Measurements from ENCODE around the gene DOCK9. TPM values are rescaled to one million over a fixed set of nuclear protein-coding genes. Genes with fewer than 3 reads are reported as not detected.

The DOCK9 gene
- total RNA-seq, 1 donor from 2014 or later, result 89.1 TPM

DNA sequence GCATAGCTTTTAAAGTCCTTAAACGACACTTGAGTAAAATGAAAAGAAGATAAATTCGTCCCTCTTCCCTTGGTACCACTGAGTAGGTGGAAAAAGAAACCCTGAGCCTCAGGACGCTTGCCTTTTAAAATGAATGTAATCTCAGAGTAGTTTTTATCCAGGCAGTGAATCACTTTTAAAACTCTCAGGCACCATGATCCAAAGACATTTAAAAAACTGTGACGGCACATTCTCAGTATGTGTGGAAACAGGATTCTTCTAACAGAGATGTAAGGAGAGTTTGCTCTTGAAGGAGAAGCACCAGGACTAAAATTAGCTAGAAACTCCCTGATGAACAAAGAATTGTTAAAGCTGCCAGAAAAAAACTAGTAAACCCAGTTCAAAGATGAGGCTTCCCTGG, 119.7 kb downstream of the DOCK9 start:
- DNase-seq (ENCODE audit: low read depth), result no peak

DNA sequence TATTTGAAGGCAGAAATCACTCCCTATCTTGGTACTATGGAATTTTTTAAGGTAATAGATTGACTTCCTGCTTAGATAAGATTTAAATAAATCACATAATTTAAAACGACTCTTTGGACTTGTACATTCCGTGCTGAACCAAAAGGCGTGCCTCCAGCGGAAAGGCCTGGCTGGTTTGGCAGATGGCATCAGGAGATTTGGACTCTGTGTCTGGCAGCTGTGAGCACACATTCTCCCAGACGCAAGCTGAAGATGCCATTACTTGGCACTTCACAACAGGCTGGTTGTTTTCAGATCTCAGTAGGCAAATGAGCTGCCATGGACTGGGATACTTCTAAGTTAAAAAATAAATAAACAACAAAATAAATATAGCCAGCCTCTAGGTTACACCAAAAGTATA, 120.9 kb downstream of the DOCK9 start:
- DNase-seq (ENCODE audit: low read depth), result peak; percentile 88

DNA sequence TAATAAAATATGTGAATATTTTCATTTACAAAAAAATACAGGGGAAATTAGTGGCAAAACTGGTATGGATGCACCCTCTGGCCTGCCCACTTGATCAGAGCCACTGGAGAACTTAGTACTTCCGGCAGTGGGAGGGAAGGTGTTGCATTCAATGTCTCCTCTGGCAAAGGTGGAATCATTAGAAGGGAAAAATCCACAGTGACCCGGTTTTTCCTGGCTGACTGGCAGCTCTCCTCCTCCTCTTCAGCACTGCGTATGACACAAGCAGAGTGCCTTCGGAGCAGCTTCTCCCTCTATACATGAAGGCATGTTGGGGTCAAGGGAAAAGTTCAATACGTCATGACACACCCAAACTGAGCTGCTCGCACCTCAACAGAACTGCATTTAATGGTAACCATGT, 123.4 kb downstream of the DOCK9 start:
- DNase-seq (ENCODE audit: low read depth), result no peak

DNA sequence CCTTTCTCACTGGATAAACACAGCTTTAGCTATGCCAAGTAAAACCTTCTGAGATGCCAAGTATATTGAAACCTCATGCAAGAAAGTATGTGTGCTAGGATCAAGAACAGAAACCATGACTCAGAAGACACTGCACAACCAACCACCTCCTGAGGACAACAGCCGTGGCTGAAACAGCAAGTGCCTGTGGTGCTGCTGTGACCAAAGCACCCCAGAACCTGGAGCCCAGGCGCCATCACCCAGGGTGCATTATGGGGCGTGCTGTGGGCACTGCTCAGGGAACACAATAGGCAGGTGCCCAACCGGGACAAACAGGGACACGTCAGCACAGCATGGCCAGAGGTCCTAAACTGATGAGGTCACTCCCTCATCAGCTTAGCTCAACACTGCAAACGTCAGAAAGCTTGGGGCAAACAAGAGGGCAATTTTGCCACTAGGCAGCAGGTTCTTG, 124.1 kb downstream of the DOCK9 start:
- peak; percentile 91 for DNase-seq (ENCODE audit: low read depth)

DNA sequence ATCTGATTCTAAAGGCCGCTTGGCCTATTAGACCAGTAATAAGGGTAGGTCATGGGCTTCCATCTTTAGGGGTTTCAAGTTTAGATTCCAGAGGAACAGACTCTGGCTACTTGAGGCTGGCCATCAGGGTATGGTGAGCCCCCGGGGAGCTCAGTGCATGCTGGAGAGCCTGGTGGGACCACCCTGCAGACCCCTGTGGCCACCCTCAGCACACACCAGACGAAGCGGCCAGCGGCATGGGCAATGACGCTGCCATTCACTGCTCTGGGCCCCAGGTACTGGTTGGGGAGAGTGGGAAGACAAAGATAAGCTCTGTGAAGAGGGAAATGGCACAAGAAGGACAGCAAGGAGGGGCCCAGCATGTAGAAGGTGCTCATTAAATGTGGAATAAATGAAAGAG, 126.6 kb downstream of the DOCK9 start:
- DNase-seq (ENCODE audit: low read depth), result no peak

DNA sequence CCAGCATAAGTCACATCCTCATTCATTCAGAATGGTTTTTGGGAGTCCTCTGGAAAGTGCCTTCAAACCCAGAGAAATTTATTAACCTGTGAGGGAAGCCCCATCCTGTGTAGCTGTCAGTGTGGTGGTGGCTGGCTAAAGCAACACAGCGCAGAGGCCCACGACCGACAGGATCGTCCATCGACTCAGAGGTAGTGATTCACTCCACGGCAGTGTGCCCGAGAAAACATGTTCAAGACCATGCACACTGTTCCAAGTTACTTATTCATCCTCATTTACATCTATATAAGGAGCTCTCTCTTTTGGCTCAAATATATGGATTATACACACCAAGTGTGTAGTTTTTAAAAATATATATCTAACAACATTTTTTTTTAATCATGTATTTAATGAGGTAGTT, 129.1 kb downstream of the DOCK9 start:
- DNase-seq (ENCODE audit: low read depth), result no peak

DNA sequence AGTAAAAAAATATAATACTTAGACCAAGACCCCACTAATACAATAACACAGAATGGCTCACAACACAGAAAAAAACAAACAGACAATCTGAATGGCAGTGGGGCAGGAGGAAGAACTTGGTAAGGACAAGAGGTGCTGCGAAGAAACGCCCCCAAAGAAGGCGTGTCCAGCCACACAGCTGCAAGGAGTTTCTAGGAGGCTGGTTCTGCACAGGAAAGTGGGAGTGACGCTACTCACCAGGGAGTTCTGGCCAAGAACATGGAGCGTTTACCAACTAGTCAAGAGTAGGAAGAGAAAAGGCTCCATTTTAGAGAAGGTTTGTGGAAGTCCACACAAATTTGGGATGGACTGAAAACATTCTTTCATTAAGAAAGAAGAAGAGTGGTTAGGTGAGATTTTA, 130.1 kb downstream of the DOCK9 start:
- peak; percentile 62 for DNase-seq (ENCODE audit: low read depth)

DNA sequence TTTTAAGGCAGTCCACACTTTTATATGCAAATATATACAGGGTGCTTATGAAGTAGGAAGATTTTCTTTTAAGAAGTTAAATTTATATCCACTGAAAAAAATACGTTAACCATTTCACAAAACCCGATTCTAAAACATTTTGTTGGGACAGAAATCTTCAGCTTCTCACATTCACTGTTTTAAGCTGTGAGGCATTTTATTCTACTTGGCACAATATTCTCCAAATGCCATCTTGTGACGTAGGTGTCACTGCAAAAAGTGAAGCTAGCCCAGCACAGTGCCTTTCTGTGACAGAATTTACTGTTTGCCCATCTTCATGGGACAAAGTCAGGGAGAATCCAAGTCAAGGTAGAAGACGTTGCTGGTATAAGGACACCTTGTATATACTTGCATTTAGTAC, 130.9 kb downstream of the DOCK9 start:
- no peak for DNase-seq (ENCODE audit: low read depth)

DNA sequence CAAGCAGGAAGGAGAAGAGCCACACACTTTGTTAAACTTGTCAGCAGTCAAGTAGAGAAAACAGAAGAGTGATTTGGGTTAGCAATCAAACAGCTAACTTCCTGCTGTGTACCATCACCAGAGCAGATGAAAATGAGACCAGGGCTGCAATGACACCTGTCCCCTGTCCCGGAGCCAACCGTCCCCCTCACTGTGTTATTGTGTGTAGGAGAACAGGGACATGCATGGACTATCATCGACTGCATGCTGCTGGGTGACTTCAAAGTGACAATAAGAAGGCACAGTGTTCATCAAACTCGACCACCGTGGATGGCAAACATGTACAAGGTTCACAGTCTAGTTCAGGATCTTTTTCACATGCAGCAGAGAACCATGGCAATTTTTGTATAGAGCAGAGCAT, 131.3 kb downstream of the DOCK9 start:
- peak; percentile 9 for DNase-seq (ENCODE audit: low read depth)

DNA sequence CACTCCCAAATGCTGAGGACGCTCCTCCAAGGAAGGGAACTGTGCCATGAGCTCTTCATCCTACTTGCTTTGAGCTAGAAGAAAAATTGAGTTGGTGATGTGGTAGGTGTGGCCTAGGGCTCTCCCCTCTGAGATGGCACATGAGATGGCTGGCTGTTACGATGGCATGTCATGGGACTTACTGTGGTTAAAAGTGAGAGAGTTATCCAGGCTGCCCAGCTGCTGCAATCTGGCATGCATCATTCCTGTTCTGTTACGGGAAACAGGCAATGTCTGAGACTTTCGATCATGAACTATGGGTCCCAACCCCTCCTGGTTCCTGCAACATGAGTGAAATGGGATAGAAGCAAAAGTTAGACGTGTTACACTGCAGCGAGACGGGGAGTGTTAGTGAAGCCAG, 132.1 kb downstream of the DOCK9 start:
- DNase-seq (ENCODE audit: low read depth), result peak; percentile 93

DNA sequence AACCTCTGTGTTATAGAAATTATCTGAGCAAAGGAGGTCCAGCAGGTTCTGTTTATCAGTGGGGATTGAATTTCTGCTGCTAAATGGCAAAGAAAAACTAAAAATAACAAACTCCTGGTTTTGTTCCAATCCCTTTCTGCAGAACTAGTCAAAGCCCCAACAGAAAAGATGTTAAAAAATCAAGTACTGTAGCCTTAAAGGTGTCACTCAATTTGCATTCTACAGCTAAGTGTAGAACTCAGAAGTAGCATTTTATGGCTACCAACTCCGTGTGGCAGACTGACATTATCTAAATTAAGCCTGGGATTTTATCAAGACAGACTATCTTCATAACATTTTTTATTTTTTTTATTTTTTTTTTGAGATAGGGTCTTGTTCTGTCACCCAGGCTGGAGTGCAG, 133.8 kb downstream of the DOCK9 start:
- no peak for DNase-seq (ENCODE audit: low read depth)

DNA sequence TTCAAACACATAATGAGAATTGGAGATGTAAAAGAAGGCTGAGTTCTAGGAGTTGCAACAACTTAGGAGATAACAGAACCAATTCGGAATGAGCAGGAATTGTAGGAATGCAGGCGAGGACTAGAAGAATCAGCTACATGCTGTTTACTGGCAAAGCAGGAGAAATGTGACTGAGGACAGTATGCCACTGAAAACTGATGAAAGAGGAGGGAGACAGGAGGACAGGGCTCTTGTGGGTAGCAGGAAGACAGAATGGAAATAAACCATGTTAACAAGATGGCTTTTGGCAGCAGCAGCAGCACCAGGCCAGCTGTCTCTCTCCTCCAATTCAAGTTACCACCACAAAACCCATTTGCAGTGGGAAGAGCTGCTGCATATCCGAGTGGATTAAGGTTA, 134.4 kb downstream of the DOCK9 start:
- DNase-seq (ENCODE audit: low read depth), result peak; percentile 88

DNA sequence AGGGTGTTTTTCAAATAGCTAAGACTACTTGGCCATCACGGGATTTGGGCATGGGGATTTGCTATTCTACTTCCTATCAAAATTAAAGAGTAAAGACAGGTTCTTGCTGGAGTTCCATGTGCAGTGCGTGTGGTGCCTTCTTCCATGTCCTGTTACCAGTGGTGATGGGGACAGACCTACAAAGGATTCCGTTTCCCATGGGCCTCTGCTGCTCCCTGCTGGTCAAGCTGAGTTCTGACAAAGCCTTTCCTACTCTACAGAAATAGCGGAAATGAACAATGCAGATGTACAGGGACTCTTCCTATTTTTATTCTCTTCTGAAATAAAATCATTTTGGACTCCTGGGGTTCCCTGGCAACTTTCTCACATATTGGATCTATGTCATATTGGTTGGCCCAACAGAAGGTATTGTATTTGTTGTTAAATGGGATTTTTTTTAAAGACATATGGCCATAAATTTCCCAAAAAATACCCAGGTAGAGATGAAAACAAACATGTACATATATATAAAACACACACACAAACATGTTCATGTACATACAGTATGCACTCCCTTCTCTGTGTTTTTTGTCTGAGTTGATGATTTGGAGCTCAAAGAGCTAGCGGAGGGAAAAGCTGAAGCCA, 134.9 kb downstream of the DOCK9 start:
- peak; percentile 70 for DNase-seq (ENCODE audit: low read depth)

DNA sequence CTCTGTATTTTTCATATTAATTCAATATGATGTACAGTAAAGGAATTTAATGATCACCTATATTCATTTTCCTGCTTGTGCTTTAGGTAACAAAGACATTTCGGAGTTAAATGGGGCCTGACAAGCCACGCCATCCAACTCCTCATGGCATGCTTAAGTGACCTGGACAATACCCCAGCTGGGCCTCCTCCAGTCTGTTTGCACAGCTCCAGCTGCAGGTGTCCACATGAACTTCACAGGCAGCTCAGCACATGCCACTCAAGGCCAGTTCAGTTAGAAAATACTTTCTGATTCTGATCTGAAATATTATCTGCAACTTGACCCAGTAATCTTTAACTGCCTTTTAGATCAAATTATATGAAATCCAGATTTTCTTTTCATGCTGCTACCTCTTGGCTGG, 135.8 kb downstream of the DOCK9 start:
- DNase-seq (ENCODE audit: low read depth), result no peak

DNA sequence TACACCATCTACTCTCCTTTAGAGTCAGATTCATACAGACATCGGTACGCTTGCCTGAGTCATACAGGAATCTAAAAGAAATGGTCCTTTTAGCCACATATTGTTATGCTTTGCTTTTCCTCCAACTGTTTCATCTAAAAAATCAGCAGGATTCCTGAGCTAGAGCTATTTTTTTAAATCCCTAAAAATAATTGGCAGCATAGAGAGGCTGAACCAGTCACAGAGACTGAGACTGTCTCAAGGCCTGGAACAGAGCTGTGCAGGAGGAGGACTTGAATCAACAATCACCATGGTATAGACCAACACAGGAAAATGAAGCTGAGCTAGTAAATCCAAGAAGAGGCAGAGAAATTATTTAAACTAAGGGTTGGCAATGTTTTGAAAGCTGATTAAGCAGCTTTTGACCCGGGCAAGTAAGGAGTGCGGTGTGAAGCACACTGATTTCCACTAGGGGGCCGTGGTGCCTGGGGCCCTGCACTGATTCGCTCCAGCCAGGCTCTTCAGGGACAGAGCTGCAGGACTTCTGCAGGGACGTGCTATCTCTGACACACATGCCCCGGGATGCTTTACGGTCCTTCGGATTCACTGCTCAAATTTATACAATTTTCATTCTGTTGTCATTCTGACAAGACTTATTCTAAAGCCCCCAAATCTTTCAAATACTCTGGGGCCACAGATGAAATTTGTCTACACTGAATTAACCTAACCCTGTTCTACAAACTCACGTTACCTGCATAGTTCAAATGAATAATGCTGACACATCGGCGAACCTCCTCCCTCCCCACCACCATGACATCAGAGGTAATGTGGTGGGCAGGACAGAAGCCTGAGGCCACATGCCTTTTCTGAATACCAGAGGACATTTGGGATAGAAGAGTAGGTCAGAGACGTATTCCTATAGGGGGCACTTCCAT, 137.8 kb downstream of the DOCK9 start:
- peak; percentile 74 for DNase-seq (ENCODE audit: low read depth)

DNA sequence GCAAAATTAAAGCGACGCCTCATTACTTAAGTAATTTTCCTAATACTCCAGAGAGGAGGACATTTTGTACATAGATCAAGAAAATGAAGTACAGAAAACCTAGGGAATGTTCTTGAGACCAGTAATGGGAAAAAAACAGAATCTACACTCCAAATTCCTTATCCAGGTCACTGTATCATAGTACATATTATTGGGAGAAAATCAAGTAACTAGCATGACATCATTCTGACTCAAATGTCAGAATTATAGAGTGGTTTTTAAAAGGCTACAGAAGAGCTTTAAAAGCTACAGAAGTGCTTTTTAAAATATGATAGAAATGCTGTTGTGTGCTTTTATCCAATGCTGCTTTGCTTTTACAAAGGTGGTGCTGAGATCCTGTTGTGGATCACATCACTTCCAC, 139.1 kb downstream of the DOCK9 start:
- DNase-seq (ENCODE audit: low read depth), result no peak

DNA sequence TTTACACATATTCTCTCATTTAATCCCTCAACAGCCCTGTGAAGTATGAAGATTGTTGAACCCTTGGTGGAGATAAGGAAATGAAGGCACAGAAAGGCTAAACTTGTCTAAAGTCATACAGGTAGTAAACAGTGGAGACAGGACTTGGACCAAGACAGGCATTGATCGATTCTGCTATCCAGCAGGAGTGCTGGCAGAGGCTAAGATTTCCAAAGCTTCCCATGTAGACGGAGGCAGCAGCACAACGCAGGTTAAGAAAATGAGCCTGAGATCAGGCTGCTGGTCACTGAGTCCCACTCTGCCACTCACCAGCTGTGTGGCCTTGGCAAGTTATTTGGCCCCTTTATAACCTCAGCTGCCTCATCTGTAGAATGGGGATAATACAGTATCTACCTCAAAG, 140.0 kb downstream of the DOCK9 start:
- DNase-seq (ENCODE audit: low read depth), result no peak

DNA sequence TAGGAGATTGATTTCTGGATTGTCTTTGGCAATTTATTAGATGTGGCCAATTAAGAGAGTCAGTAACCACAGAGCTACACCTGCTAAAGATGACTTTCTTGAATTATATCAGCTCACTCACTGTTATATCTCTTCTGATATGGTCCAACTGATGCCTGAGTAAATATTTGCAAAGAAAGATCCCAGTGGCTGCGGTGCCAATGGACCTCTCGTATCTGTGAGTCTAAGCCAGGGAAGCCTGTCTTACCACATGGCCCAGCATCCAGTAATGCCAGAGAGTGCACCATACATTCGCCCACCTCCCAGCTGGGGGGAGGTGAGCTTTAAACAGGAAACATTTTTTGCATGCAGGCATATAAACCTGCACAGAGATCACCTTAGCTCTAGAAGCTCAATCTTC, 142.7 kb downstream of the DOCK9 start:
- no peak for DNase-seq (ENCODE audit: low read depth)

DNA sequence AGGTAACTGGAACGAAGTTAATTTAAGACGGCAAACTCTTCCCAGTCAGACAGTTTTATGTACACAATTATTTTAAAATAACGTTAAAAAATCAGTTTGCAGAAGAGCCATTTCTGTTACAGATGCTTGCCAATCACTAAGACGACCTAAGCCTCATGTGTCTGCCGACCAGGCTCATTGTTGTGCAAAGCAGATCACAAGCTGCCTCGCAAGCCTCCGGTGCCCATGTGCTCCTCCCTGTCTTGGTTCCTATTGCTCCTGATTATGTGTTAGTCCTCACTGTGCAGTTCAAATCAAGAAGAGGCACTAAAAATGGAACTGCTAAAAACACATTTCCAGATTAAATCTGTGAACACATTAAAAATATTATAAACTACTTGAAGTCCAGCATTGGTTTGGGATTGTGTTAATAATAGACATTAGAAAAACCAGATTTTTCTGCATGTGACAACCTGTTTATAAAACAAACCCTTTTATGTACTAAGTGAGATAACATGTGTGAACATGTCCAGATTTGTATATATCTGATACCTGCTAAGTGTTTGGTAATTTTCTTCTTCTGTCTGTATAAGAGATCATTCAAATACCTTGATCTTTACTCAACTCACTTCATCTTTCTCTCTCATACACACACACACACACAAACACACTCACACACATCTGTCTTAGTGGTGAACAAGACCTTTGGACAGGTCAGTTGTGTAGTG, 143.5 kb downstream of the DOCK9 start:
- DNase-seq (ENCODE audit: low read depth), result no peak

DNA sequence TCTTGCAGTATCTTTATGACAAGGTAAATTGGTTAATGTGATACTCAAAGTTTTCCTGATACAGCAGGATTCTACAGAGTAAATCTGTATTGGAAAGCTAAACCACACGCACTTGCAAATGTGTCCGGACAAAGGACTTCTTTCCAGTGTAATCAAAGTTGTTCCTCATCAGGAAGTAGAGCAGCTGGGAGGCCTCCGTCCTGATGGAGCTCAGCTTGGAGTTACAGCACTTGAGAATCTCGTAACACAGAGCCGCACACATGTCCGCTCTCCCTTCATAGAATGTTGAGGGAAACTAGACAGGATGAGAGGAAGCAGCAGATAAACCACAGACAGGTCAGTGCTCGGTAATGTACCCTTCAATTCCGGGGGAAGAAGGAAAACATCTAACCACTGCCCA, 146.6 kb downstream of the DOCK9 start:
- DNase-seq (ENCODE audit: low read depth), result no peak

DNA sequence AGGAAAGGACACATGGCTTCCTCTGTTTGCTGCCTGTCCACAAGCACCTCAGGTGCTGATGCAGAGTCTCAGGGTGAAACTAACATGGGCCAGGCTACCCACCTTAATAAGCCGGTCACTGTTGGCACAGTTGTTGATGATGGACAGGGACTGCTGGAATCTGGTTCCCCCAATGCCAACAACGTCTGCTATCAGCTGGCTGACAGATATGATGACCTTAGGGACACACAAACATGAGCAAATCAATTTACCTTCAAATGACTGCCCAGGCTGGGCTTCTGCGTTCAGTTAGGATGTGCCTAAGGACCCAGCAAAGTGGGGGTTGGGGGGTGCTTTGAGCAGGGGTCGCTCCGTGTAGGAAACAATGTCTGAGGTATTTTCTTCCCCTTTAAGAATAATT, 148.3 kb downstream of the DOCK9 start:
- DNase-seq (ENCODE audit: low read depth), result peak; percentile 21

DNA sequence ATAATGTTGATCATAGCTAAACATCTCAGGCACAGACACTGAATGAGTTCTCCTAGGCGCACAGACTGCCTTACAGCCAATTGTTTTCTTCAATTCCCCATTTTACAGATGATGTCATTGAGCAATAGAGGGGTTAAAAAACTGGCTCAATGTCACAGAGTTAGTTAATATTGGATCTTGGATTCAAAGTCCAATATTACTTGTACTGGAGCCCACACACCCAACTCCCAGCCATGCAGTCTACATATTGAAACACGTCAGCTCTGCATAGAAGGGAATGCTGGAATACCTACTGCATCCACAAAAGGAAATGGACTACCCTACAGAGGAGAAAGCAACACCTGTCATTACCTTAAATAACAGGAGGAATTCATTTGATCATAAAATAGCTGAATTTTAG, 149.2 kb downstream of the DOCK9 start:
- DNase-seq (ENCODE audit: low read depth), result no peak
